ENCODE results near the gene PLCB3. TPM values are rescaled to one million over a fixed set of nuclear protein-coding genes. Genes with fewer than 3 reads are reported as not detected.

Gene PLCB3
- total and polyA plus RNA-seq, 10 of the 15 experiments (the other 5 are each of a cell fraction or from before 2014, with no cell fraction given), result 0.03 to 10.3 (median 3.3) TPM

GRCh38 chr11:64317325-64317960 is 66.1 kb downstream of the PLCB3 start, which contains the start of gene TRMT112 (continued):
- no peak for TF ChIP-seq JUND (IDR thresholded peaks at IDR 0.05; ENCODE audit: low read depth, low read length)
- TF ChIP-seq, protein P1, sequence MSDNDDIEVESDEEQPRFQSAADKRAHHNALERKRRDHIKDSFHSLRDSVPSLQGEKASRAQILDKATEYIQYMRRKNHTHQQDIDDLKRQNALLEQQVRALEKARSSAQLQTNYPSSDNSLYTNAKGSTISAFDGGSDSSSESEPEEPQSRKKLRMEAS (IDR thresholded peaks at IDR 0.05; ENCODE audit: low read depth, low read length), result peak; percentile 64

DNA sequence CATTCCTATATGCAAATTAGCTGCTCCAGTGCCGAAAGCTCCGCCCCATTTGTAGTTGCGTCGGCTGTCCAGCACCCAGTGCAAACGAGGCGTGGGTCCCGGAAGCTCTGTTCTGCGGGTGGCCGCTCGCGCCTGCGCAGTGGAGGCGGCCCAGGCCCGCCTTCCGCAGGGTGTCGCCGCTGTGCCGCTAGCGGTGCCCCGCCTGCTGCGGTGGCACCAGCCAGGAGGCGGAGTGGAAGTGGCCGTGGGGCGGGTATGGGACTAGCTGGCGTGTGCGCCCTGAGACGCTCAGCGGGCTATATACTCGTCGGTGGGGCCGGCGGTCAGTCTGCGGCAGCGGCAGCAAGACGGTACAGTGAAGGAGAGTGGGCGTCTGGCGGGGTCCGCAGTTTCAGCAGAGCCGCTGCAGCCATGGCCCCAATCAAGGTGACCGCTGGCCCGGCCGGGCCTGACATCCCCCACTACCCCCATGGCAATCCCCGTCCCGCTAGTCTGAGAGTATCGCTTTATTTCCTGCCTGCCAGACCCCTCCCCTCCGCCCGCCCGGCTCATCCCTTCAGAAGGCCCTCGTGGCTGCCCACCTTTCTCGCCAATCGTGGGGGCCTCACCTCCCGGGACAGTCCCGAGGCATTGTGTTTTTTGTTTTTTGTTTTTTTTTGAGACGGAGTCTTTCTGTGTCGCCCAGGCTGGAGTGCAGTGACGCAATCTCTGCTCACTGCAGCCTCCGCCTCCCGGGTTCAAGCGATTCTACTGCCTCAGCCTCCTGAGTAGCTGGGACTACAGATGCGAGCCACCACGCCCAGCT is 66.8 kb downstream of the PLCB3 start, which contains the start of gene PRDX5:
Gene PRDX5 (plus strand): TSS at position 161 of the 805 bp plus-strand sequence. CDS start 95 bp downstream, at position 256.
- no peaks in the 10 kb centered on the region for H3K27me3 ChIP-seq (replicated peaks in 1 of 2; ENCODE audit: control insufficient read depth in 2 of 2, insufficient read depth in 2 of 2, low read length in 1 of 2)
- no peaks in the 10 kb centered on the region for H4K20me1 ChIP-seq (ENCODE audit: control insufficient read depth, insufficient read depth)
- peak; percentile 92 for DNase-seq (ENCODE audit: low read depth, low spot score)
- in situ Hi-C loops (cut with MboI), result no loop called here
- peaks cover 26% of the 10 kb centered on the region for H3K79me2 ChIP-seq (ENCODE audit: control insufficient read depth, insufficient read depth, low read length)
- H3K9me3 ChIP-seq (replicated peaks; ENCODE audit: control insufficient read depth, insufficient read depth, low read length), result no peaks in the 10 kb centered on the region
- peaks cover 0 to 10% of the 10 kb centered on the region in 2 experiments; a peak in 3 of 4 replicates for H3K36me3 ChIP-seq (ENCODE audit: control insufficient read depth in 2 of 2, insufficient read depth in 2 of 2, low read length in 1 of 2)
- no peak for FAIRE-seq
- ChIA-PET POLR2A (interaction anchor here (0.6 to 3.5 kb wide), 23 partner anchors 9 to 562 kb away, joined by 3 to 42 read pairs (median 7); partner anchors contain the start of genes BAD, CCDC88B, ESRRA and FERMT3), SMC1A (ENCODE audit: uncharacterized antibody, unreplicated experiment) (interaction anchor here (0.6 to 5.3 kb wide), 21 partner anchors 8 to 507 kb away, joined by 3 to 71 read pairs (median 5); partner anchors contain the start of genes BAD, CCDC88B, ESRRA and GPR137), RAD21 (ENCODE audit: unreplicated experiment) (interaction anchor here (0.5 to 5.6 kb wide), 26 partner anchors 9 to 371 kb away, joined by 3 to 176 read pairs (median 6); partner anchors contain the start of genes BAD, CATSPERZ, CCDC88B and ESRRA), CTCF (interaction anchor here (0.5 to 5.9 kb wide), 32 partner anchors 9 to 792 kb away, joined by 3 to 228 read pairs (median 4); partner anchors contain the start of genes BAD, CCDC88B, ESRRA and FERMT3)
- H3K4me1 ChIP-seq (ENCODE audit: control insufficient read depth, insufficient read depth, low read length), result peaks cover 9% of the 10 kb centered on the region
- H3K4me3 ChIP-seq, result peak within 1 kb of the TSS; percentile 80
- BruUV-seq (replicated peaks), result no TSS peak
- H3K9ac ChIP-seq (ENCODE audit: control insufficient read depth, insufficient read depth, low read length), result peak within 1 kb of the TSS; percentile 98
- H2AFZ ChIP-seq (ENCODE audit: control insufficient read depth, low read depth, low read length), result peak within 1 kb of the TSS; percentile 95
- intact Hi-C loops (cut with micrococcal nuclease; ENCODE audit: unreplicated experiment), result loop anchor here (1.0 to 5.0 kb wide), 6 partner anchors 12 to 131 kb away; partner anchors contain the start of genes CCDC88B and RPS6KA4
- 0% methylated on average over 46 of the region's 61 CpGs for WGBS (ENCODE audit: insufficient coverage, insufficient replicate concordance, low lambda C conversion rate, missing lambda C conversion rate)
- peak within 1 kb of the TSS; percentile 99 for H3K27ac ChIP-seq (ENCODE audit: control insufficient read depth, insufficient read depth)
- peak; percentile 86 for ATAC-seq
- H3K4me2 ChIP-seq (ENCODE audit: control insufficient read depth, insufficient read depth), result peak within 1 kb of the TSS; percentile 98
- TF ChIP-seq, protein P2, sequence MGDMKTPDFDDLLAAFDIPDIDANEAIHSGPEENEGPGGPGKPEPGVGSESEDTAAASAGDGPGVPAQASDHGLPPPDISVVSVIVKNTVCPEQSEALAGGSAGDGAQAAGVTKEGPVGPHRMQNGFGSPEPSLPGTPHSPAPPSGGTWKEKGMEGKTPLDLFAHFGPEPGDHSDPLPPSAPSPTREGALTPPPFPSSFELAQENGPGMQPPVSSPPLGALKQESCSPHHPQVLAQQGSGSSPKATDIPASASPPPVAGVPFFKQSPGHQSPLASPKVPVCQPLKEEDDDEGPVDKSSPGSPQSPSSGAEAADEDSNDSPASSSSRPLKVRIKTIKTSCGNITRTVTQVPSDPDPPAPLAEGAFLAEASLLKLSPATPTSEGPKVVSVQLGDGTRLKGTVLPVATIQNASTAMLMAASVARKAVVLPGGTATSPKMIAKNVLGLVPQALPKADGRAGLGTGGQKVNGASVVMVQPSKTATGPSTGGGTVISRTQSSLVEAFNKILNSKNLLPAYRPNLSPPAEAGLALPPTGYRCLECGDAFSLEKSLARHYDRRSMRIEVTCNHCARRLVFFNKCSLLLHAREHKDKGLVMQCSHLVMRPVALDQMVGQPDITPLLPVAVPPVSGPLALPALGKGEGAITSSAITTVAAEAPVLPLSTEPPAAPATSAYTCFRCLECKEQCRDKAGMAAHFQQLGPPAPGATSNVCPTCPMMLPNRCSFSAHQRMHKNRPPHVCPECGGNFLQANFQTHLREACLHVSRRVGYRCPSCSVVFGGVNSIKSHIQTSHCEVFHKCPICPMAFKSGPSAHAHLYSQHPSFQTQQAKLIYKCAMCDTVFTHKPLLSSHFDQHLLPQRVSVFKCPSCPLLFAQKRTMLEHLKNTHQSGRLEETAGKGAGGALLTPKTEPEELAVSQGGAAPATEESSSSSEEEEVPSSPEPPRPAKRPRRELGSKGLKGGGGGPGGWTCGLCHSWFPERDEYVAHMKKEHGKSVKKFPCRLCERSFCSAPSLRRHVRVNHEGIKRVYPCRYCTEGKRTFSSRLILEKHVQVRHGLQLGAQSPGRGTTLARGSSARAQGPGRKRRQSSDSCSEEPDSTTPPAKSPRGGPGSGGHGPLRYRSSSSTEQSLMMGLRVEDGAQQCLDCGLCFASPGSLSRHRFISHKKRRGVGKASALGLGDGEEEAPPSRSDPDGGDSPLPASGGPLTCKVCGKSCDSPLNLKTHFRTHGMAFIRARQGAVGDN (IDR thresholded peaks at IDR 0.05), result peak; percentile 72
- TF ChIP-seq POLR2A (IDR thresholded peaks at IDR 0.05; ENCODE audit: low read depth, low read length), result peak; percentile 86
- no peak for TF ChIP-seq POLR2AphosphoS2 (IDR thresholded peaks at IDR 0.05; ENCODE audit: low read depth, low read length)
- no peak for TF ChIP-seq YBX1 (IDR thresholded peaks at IDR 0.05)
- peak; percentile 60 for TF ChIP-seq YY1 (IDR thresholded peaks at IDR 0.05; ENCODE audit: low read depth, low read length)
- no peak for TF ChIP-seq MTA2 (IDR thresholded peaks at IDR 0.05; ENCODE audit: low read depth)
- 0 out of 2 replicates have a peak, but pooled peaks have one; percentile 18 for TF ChIP-seq CHD2 (IDR thresholded peaks at IDR 0.05; ENCODE audit: borderline replicate concordance, low read depth, low read length)
- TF ChIP-seq ATF7 (IDR thresholded peaks at IDR 0.05; ENCODE audit: low read depth), result peak; percentile 49
- TF ChIP-seq KDM1A (IDR thresholded peaks at IDR 0.05; ENCODE audit: borderline replicate concordance), result no peak
- TF ChIP-seq, protein P3, sequence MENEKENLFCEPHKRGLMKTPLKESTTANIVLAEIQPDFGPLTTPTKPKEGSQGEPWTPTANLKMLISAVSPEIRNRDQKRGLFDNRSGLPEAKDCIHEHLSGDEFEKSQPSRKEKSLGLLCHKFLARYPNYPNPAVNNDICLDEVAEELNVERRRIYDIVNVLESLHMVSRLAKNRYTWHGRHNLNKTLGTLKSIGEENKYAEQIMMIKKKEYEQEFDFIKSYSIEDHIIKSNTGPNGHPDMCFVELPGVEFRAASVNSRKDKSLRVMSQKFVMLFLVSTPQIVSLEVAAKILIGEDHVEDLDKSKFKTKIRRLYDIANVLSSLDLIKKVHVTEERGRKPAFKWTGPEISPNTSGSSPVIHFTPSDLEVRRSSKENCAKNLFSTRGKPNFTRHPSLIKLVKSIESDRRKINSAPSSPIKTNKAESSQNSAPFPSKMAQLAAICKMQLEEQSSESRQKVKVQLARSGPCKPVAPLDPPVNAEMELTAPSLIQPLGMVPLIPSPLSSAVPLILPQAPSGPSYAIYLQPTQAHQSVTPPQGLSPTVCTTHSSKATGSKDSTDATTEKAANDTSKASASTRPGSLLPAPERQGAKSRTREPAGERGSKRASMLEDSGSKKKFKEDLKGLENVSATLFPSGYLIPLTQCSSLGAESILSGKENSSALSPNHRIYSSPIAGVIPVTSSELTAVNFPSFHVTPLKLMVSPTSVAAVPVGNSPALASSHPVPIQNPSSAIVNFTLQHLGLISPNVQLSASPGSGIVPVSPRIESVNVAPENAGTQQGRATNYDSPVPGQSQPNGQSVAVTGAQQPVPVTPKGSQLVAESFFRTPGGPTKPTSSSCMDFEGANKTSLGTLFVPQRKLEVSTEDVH (IDR thresholded peaks at IDR 0.05; ENCODE audit: low read depth, partially characterized antibody), result no peak
- peak; percentile 91 for TF ChIP-seq BACH1 (IDR thresholded peaks at IDR 0.05; ENCODE audit: borderline replicate concordance)
- TF ChIP-seq HDAC2 (IDR thresholded peaks at IDR 0.05), result no peak
